ENCODE measurements around the gene KRT3.
"Not testable (repeated sequence)": the region's sequence is repeated elsewhere in the genome, so short reads cannot be mapped to it uniquely, and the experiment has no call there.

Gene KRT3

GRCh38 chr12:52796839-52797528, 1.1 kb upstream of the KRT3 start:
- DNase-seq = no peak

- no peak for DNase-seq
Measured at GRCh38 chr12:52796429-52796794, 495 bp upstream of the KRT3 start.

- not testable (repeated sequence) for DNase-seq
Measured at GRCh38 chr12:52795332-52795674, 614 bp downstream of the KRT3 start.

GRCh38 chr12:52794479-52795331, 1.2 kb downstream of the KRT3 start:
- DNase-seq = no peak

GRCh38 chr12:52792185-52793029, 3.5 kb downstream of the KRT3 start:
- DNase-seq = no peak

GRCh38 chr12:52791271-52792184, 4.4 kb downstream of the KRT3 start:
- DNase-seq = no peak

GRCh38 chr12:52790427-52791270, 5.3 kb downstream of the KRT3 start:
- DNase-seq = no peak

- DNase-seq = no peak
Measured at GRCh38 chr12:52789637-52790426, 6.1 kb downstream of the KRT3 start.

GRCh38 chr12:52788876-52789636, 6.9 kb downstream of the KRT3 start:
- DNase-seq = no peak

- no peak for DNase-seq
Measured at GRCh38 chr12:52788192-52788875, 7.6 kb downstream of the KRT3 start.

GRCh38 chr12:52787324-52788191, 8.4 kb downstream of the KRT3 start:
- no peak for DNase-seq

GRCh38 chr12:52784909-52785308, 11.0 kb downstream of the KRT3 start:
- no peak for DNase-seq

- no peak for DNase-seq
Measured at GRCh38 chr12:52783563-52784316, 12.2 kb downstream of the KRT3 start.

- DNase-seq = no peak
Measured at GRCh38 chr12:52782502-52782901, 13.4 kb downstream of the KRT3 start.

GRCh38 chr12:52781399-52782082, 14.4 kb downstream of the KRT3 start:
- no peak for DNase-seq

GRCh38 chr12:52779914-52780313, 16.0 kb downstream of the KRT3 start:
- no peak for DNase-seq

GRCh38 chr12:52778833-52779232, 17.1 kb downstream of the KRT3 start:
- DNase-seq = no peak

Data from NCI-H146 (cell line).